WTC11 (cell line): ENCODE data around the gene THSD8.

ENCODE experiments used
- CBFB ChIP-seq: sonication (generic); formaldehyde crosslinking; IDR thresholded peaks from 2 replicates; pipeline ENCODE4 v1.8.1; 2022; ENCODE audit warnings: mild to moderate bottlenecking, low read depth, missing genetic modification reagents
- NR2C2 ChIP-seq: sonication (generic); formaldehyde crosslinking; IDR thresholded peaks from 2 replicates; pipeline ENCODE4 v1.8.0; 2022; ENCODE audit warnings: mild to moderate bottlenecking, missing genetic modification reagents
- PREB ChIP-seq: sonication (generic); formaldehyde crosslinking; IDR thresholded peaks from 2 replicates; pipeline ENCODE4 v1.8.1; 2022; ENCODE audit warnings: mild to moderate bottlenecking, missing genetic modification reagents, moderate library complexity, borderline replicate concordance
- TF ChIP-seq, protein P1 (sequence below): fragments of 200-600 bp; IDR thresholded peaks from 2 replicates; pipeline ENCODE4 v1.8.0; 2022; ENCODE audit warnings: antibody characterized with exemption
- TF ChIP-seq, protein P2 (sequence below): sonication (generic); formaldehyde crosslinking; conservative IDR thresholded peaks from 2 replicates; pipeline ENCODE4 v1.8.1; 2022; ENCODE audit warnings: mild to moderate bottlenecking, missing genetic modification reagents

DNA sequence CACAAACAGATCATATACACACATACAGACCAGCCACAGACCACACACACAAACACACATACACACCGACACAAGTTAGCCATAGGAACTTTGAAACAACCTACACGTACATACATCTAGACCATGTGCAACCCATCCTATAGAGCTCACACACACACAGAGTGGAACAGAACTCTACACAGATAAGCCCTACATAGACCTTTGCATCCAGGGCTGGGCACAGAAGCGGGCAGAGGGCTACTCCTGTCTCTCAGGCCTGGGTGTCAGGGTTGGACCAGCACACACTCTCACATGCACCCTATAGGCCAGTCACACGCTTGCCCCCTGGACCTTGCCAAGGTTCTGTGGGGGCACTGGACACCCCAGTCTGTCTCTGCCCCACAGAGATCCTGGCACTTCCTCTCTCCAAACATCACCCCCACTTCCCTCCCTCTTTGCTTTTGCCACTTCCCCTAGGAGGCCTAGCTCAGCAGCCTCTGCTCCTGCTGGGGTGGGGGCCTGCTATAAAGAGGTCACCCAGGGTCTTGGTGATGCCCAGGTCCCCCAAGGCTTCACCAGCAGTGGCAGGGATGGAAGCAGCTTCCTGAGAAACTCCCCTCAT lies 16.3 kb upstream of the THSD8 start:
- TF ChIP-seq NR2C2 (CRISPR knock-in tag): no peak
- TF ChIP-seq, protein P1, sequence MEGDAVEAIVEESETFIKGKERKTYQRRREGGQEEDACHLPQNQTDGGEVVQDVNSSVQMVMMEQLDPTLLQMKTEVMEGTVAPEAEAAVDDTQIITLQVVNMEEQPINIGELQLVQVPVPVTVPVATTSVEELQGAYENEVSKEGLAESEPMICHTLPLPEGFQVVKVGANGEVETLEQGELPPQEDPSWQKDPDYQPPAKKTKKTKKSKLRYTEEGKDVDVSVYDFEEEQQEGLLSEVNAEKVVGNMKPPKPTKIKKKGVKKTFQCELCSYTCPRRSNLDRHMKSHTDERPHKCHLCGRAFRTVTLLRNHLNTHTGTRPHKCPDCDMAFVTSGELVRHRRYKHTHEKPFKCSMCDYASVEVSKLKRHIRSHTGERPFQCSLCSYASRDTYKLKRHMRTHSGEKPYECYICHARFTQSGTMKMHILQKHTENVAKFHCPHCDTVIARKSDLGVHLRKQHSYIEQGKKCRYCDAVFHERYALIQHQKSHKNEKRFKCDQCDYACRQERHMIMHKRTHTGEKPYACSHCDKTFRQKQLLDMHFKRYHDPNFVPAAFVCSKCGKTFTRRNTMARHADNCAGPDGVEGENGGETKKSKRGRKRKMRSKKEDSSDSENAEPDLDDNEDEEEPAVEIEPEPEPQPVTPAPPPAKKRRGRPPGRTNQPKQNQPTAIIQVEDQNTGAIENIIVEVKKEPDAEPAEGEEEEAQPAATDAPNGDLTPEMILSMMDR: no peak
- no peak for TF ChIP-seq CBFB
- no peak for TF ChIP-seq PREB
- TF ChIP-seq, protein P2, sequence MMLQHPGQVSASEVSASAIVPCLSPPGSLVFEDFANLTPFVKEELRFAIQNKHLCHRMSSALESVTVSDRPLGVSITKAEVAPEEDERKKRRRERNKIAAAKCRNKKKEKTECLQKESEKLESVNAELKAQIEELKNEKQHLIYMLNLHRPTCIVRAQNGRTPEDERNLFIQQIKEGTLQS: no peak
